ENCODE measurements around the gene IL36A.

Gene IL36A

GRCh38 chr2:113005030-113005509 is at the start of gene IL36A:
IL36A (plus strand) TSS chr2:113005459; CDS start chr2:113005872, 413 bp downstream.
- Mint-ChIP-seq H3K4me1 (ENCODE audit: low read depth) (no peaks in the 10 kb centered on the region), H3K27ac (no peak within 1 kb of the TSS), H3K9me3 (peaks cover 19% of the 10 kb centered on the region), H3K27me3 (peaks cover 4% of the 10 kb centered on the region), H3K4me3 (no peak within 1 kb of the TSS), H3K36me3 (ENCODE audit: low read depth) (no peaks in the 10 kb centered on the region)
- intact Hi-C loops (cut with micrococcal nuclease) = no loop called here

GRCh38 chr2:112957511-112957910 is 47.7 kb upstream of the IL36A start:
- no peak overlapping the region for H3K27ac Mint-ChIP-seq
- no peak overlapping the region for H3K4me3 Mint-ChIP-seq
- H3K36me3 Mint-ChIP-seq (ENCODE audit: low read depth) = no peaks in the 10 kb centered on the region
- no peaks in the 10 kb centered on the region for H3K4me1 Mint-ChIP-seq (ENCODE audit: low read depth)
- H3K27me3 Mint-ChIP-seq = no peaks in the 10 kb centered on the region
- H3K9me3 Mint-ChIP-seq = no peaks in the 10 kb centered on the region
- intact Hi-C loops (cut with micrococcal nuclease) = no loop called here

- intact Hi-C loops (cut with micrococcal nuclease) = no loop called here
- H3K27ac Mint-ChIP-seq = no peak overlapping the region
These were observed 46.7 kb upstream of the IL36A start for GRCh38 chr2:112958428-112959108.

GRCh38 chr2:112959109-112959812 is 46.0 kb upstream of the IL36A start:
- H3K27ac Mint-ChIP-seq = no peak overlapping the region
- H3K27me3 Mint-ChIP-seq = no peaks in the 10 kb centered on the region
- no peaks in the 10 kb centered on the region for H3K9me3 Mint-ChIP-seq
- no peak overlapping the region for H3K4me3 Mint-ChIP-seq
- H3K4me1 Mint-ChIP-seq (ENCODE audit: low read depth) = no peaks in the 10 kb centered on the region
- H3K36me3 Mint-ChIP-seq (ENCODE audit: low read depth) = no peaks in the 10 kb centered on the region
- intact Hi-C loops (cut with micrococcal nuclease) = no loop called here

More at GRCh38 chr2:112958428-112959108, 46.7 kb upstream of the IL36A start:
- Mint-ChIP-seq H3K9me3 (no peaks in the 10 kb centered on the region), H3K36me3 (ENCODE audit: low read depth) (no peaks in the 10 kb centered on the region), H3K4me1 (ENCODE audit: low read depth) (no peaks in the 10 kb centered on the region), H3K27me3 (no peaks in the 10 kb centered on the region), H3K4me3 (no peak overlapping the region)

GRCh38 chr2:112960230-112960825 is 44.9 kb upstream of the IL36A start:
- no peaks in the 10 kb centered on the region for H3K9me3 Mint-ChIP-seq
- H3K4me1 Mint-ChIP-seq (ENCODE audit: low read depth) = no peaks in the 10 kb centered on the region
- H3K27ac Mint-ChIP-seq = no peak overlapping the region
- intact Hi-C loops (cut with micrococcal nuclease) = no loop called here
- H3K4me3 Mint-ChIP-seq = no peak overlapping the region
- no peaks in the 10 kb centered on the region for H3K27me3 Mint-ChIP-seq
- H3K36me3 Mint-ChIP-seq (ENCODE audit: low read depth) = no peaks in the 10 kb centered on the region

- Mint-ChIP-seq H3K36me3 (ENCODE audit: low read depth) (no peaks in the 10 kb centered on the region), H3K4me3 (no peak overlapping the region), H3K9me3 (no peaks in the 10 kb centered on the region), H3K4me1 (ENCODE audit: low read depth) (no peaks in the 10 kb centered on the region), H3K27ac (no peak overlapping the region), H3K27me3 (no peaks in the 10 kb centered on the region)
- intact Hi-C loops (cut with micrococcal nuclease) = no loop called here
These were observed 42.7 kb upstream of the IL36A start for GRCh38 chr2:112962308-112963175.

GRCh38 chr2:112967023-112967422 is 38.2 kb upstream of the IL36A start:
- no peaks in the 10 kb centered on the region for H3K9me3 Mint-ChIP-seq
- H3K27ac Mint-ChIP-seq = no peak overlapping the region
- no peak overlapping the region for H3K4me3 Mint-ChIP-seq
- no peaks in the 10 kb centered on the region for H3K4me1 Mint-ChIP-seq (ENCODE audit: low read depth)
- H3K36me3 Mint-ChIP-seq (ENCODE audit: low read depth) = no peaks in the 10 kb centered on the region
- peaks cover 5% of the 10 kb centered on the region for H3K27me3 Mint-ChIP-seq
- intact Hi-C loops (cut with micrococcal nuclease) = no loop called here

GRCh38 chr2:112972423-112973086 is 32.7 kb upstream of the IL36A start:
- no peak overlapping the region for H3K27ac Mint-ChIP-seq
- H3K27me3 Mint-ChIP-seq = peaks cover 8% of the 10 kb centered on the region
- H3K4me1 Mint-ChIP-seq (ENCODE audit: low read depth) = no peaks in the 10 kb centered on the region
- H3K36me3 Mint-ChIP-seq (ENCODE audit: low read depth) = no peaks in the 10 kb centered on the region
- intact Hi-C loops (cut with micrococcal nuclease) = no loop called here
- no peak overlapping the region for H3K4me3 Mint-ChIP-seq
- H3K9me3 Mint-ChIP-seq = no peaks in the 10 kb centered on the region

GRCh38 chr2:112973156-112973555 is 32.1 kb upstream of the IL36A start:
- Mint-ChIP-seq H3K4me3 (no peak overlapping the region), H3K27ac (no peak overlapping the region), H3K27me3 (peaks cover 8% of the 10 kb centered on the region), H3K9me3 (no peaks in the 10 kb centered on the region), H3K4me1 (ENCODE audit: low read depth) (no peaks in the 10 kb centered on the region), H3K36me3 (ENCODE audit: low read depth) (no peaks in the 10 kb centered on the region)
- intact Hi-C loops (cut with micrococcal nuclease) = no loop called here

GRCh38 chr2:112977559-112978056 is 27.7 kb upstream of the IL36A start, which contains the start of gene IL36G:
IL36G (plus strand) TSS chr2:112978006; CDS start chr2:112978639, 633 bp downstream.
- H3K27me3 Mint-ChIP-seq = peaks cover 5% of the 10 kb centered on the region
- H3K36me3 Mint-ChIP-seq (ENCODE audit: low read depth) = no peaks in the 10 kb centered on the region
- H3K27ac Mint-ChIP-seq = no peak within 1 kb of the TSS
- H3K4me3 Mint-ChIP-seq = no peak within 1 kb of the TSS
- H3K9me3 Mint-ChIP-seq = no peaks in the 10 kb centered on the region
- intact Hi-C loops (cut with micrococcal nuclease) = no loop called here
- no peaks in the 10 kb centered on the region for H3K4me1 Mint-ChIP-seq (ENCODE audit: low read depth)

GRCh38 chr2:112979731-112980130 is 25.5 kb upstream of the IL36A start:
- Mint-ChIP-seq H3K9me3 (no peaks in the 10 kb centered on the region), H3K27me3 (peaks cover 5% of the 10 kb centered on the region), H3K4me3 (no peak overlapping the region), H3K36me3 (ENCODE audit: low read depth) (no peaks in the 10 kb centered on the region), H3K4me1 (ENCODE audit: low read depth) (no peaks in the 10 kb centered on the region), H3K27ac (no peak overlapping the region)
- intact Hi-C loops (cut with micrococcal nuclease) = no loop called here

- intact Hi-C loops (cut with micrococcal nuclease) = no loop called here
- Mint-ChIP-seq H3K36me3 (ENCODE audit: low read depth) (no peaks in the 10 kb centered on the region), H3K4me3 (no peak overlapping the region), H3K27ac (no peak overlapping the region), H3K9me3 (no peaks in the 10 kb centered on the region), H3K27me3 (peaks cover 5% of the 10 kb centered on the region), H3K4me1 (ENCODE audit: low read depth) (no peaks in the 10 kb centered on the region)
These were observed 24.7 kb upstream of the IL36A start for GRCh38 chr2:112980537-112980936.

- Mint-ChIP-seq H3K4me3 (no peak overlapping the region), H3K36me3 (ENCODE audit: low read depth) (no peaks in the 10 kb centered on the region), H3K9me3 (peaks cover 9% of the 10 kb centered on the region)
These were observed 20.2 kb upstream of the IL36A start for GRCh38 chr2:112985090-112985489.

More at GRCh38 chr2:112985090-112985489, 20.2 kb upstream of the IL36A start:
- Mint-ChIP-seq H3K4me1 (ENCODE audit: low read depth) (no peaks in the 10 kb centered on the region), H3K27ac (no peak overlapping the region), H3K27me3 (peaks cover 2% of the 10 kb centered on the region)
- intact Hi-C loops (cut with micrococcal nuclease) = no loop called here

Measured in dendritic cell treated with granulocyte-macrophage colony-stimulating factor and Interleukin-4, amounts not matched to agents 40 ng/mL and 50 ng/mL, for 4 days (primary cell).